ENCODE results near the gene DIRAS2. TPM values are rescaled to one million over a fixed set of nuclear protein-coding genes. Genes with fewer than 3 reads are reported as not detected.

DIRAS2 gene
- total RNA-seq, 2 experiments from 2014 or later: not detected

- H3K4me2 ChIP-seq (ENCODE audit: low read length): no peak overlapping the region
- H2AFZ ChIP-seq (ENCODE audit: low read length): no peak overlapping the region
- H3K27ac ChIP-seq (ENCODE audit: low read depth, low read length, poor library complexity, severe bottlenecking): no peak overlapping the region
- H3K9me3 ChIP-seq (ENCODE audit: low read length): no peaks in the 10 kb centered on the region
- intact Hi-C loops (cut with micrococcal nuclease; ENCODE audit: unreplicated experiment): no loop called here
- H3K4me1 ChIP-seq (ENCODE audit: insufficient read depth, low read length, poor library complexity, severe bottlenecking): no peaks in the 10 kb centered on the region
- no peaks in the 10 kb centered on the region for H4K20me1 ChIP-seq (ENCODE audit: insufficient read depth, low read length)
- ChIA-PET POLR2A (no interaction called here), CTCF (ENCODE audit: unreplicated experiment) (no interaction called here)
- no peak for DNase-seq (ENCODE audit: low spot score)
- no peaks in the 10 kb centered on the region for H3K36me3 ChIP-seq (ENCODE audit: insufficient read depth, low read length)
- TF ChIP-seq CTCF (conservative IDR thresholded peaks at IDR 0.05; ENCODE audit: low read length) (no peak), EZH2phosphoT487 (IDR thresholded peaks at IDR 0.05; ENCODE audit: borderline replicate concordance, low read depth, low read length) (no peak)
- H3K4me3 ChIP-seq (ENCODE audit: low read depth, low read length, poor library complexity, severe bottlenecking): no peak overlapping the region
- BruUV-seq (replicated peaks): no TSS peak
- no peaks in the 10 kb centered on the region for H3K9me2 ChIP-seq (ENCODE audit: insufficient read depth, low read length)
- no peaks in the 10 kb centered on the region for H3K79me2 ChIP-seq (ENCODE audit: insufficient read depth, low read depth, low read length)
These were observed 63.4 kb downstream of the DIRAS2 start for GRCh38 chr9:90579181-90579580.

GRCh38 chr9:90578126-90578815 is 64.4 kb downstream of the DIRAS2 start:
- H3K4me1 ChIP-seq (ENCODE audit: insufficient read depth, low read length, poor library complexity, severe bottlenecking): no peaks in the 10 kb centered on the region

More at GRCh38 chr9:90578126-90578815, 64.4 kb downstream of the DIRAS2 start:
- ChIA-PET CTCF (ENCODE audit: unreplicated experiment) (no interaction called here), POLR2A (no interaction called here)
- no peaks in the 10 kb centered on the region for H3K9me2 ChIP-seq (ENCODE audit: insufficient read depth, low read length)
- no peaks in the 10 kb centered on the region for H3K9me3 ChIP-seq (ENCODE audit: low read length)
- TF ChIP-seq EZH2phosphoT487 (IDR thresholded peaks at IDR 0.05; ENCODE audit: borderline replicate concordance, low read depth, low read length) (no peak), CTCF (conservative IDR thresholded peaks at IDR 0.05; ENCODE audit: low read length) (no peak)
- H3K4me2 ChIP-seq (ENCODE audit: low read length): no peak overlapping the region
- no peaks in the 10 kb centered on the region for H3K36me3 ChIP-seq (ENCODE audit: insufficient read depth, low read length)
- no peaks in the 10 kb centered on the region for H4K20me1 ChIP-seq (ENCODE audit: insufficient read depth, low read length)
- no peak overlapping the region for H2AFZ ChIP-seq (ENCODE audit: low read length)
- H3K27ac ChIP-seq (ENCODE audit: low read depth, low read length, poor library complexity, severe bottlenecking): no peak overlapping the region
- no TSS peak for BruUV-seq (replicated peaks)
- no peak for DNase-seq (ENCODE audit: low spot score)
- intact Hi-C loops (cut with micrococcal nuclease; ENCODE audit: unreplicated experiment): no loop called here
- H3K79me2 ChIP-seq (ENCODE audit: insufficient read depth, low read depth, low read length): no peaks in the 10 kb centered on the region
- no peak overlapping the region for H3K4me3 ChIP-seq (ENCODE audit: low read depth, low read length, poor library complexity, severe bottlenecking)

Data from OCI-LY7 (cell line).